COR-L47 (cell line): ENCODE measurements around the gene ADGRA1.

ENCODE experiments used
- DNase-seq: peaks from one replicate; lab custom pipeline; 2025; lab: John Stamatoyannopoulos, UW

Gene ADGRA1

GRCh38 chr10:133076274-133077038, 11.3 kb upstream of the ADGRA1 start:
- no peak for DNase-seq

- DNase-seq = no peak
Observed at GRCh38 chr10:133079836-133080682, 7.7 kb upstream of the ADGRA1 start.

- DNase-seq = no peak
Observed at GRCh38 chr10:133080683-133081040, 7.1 kb upstream of the ADGRA1 start.

- no peak for DNase-seq
Observed at GRCh38 chr10:133081636-133082035, 6.1 kb upstream of the ADGRA1 start.

GRCh38 chr10:133082685-133083421, 4.9 kb upstream of the ADGRA1 start:
- DNase-seq = no peak

GRCh38 chr10:133083422-133084100, 4.2 kb upstream of the ADGRA1 start:
- DNase-seq = no peak

GRCh38 chr10:133084491-133084890, 3.2 kb upstream of the ADGRA1 start:
- DNase-seq = no peak

GRCh38 chr10:133085251-133086125, 2.2 kb upstream of the ADGRA1 start:
- DNase-seq = no peak

GRCh38 chr10:133086247-133086646, 1.5 kb upstream of the ADGRA1 start:
- DNase-seq = no peak

- DNase-seq = no peak
Observed at GRCh38 chr10:133087045-133087678, 562 bp upstream of the ADGRA1 start.

- no peak for DNase-seq
Observed at GRCh38 chr10:133088179-133088955, 643 bp downstream of the ADGRA1 start.

- DNase-seq = no peak
Observed at GRCh38 chr10:133088956-133089800, 1.5 kb downstream of the ADGRA1 start.

- no peak for DNase-seq
Observed at GRCh38 chr10:133090101-133090500, 2.4 kb downstream of the ADGRA1 start.

- DNase-seq = no peak
Observed at GRCh38 chr10:133090654-133091053, 2.9 kb downstream of the ADGRA1 start.

- DNase-seq = no peak
Observed at GRCh38 chr10:133091316-133091715, 3.6 kb downstream of the ADGRA1 start.

GRCh38 chr10:133093291-133093690, 5.6 kb downstream of the ADGRA1 start:
- DNase-seq = no peak

- DNase-seq = no peak
Observed at GRCh38 chr10:133094286-133094685, 6.6 kb downstream of the ADGRA1 start.

GRCh38 chr10:133094866-133095265, 7.1 kb downstream of the ADGRA1 start:
- DNase-seq = no peak

- DNase-seq = no peak
Observed at GRCh38 chr10:133095586-133095985, 7.9 kb downstream of the ADGRA1 start.
